GM12872 (cell line): Measurements from ENCODE around the gene RGL2.

ENCODE experiments used
- CTCF ChIP-seq: IDR thresholded peaks from 3 replicates; pipeline ENCODE4 v1.5.1; 2011; ENCODE audit warnings: low read depth, mild to moderate bottlenecking, low read length, moderate library complexity; ENCODE audit not compliant: insufficient read depth

The RGL2 gene

GRCh38 chr6:33272275-33273128 lies 26.2 kb downstream of the RGL2 start:
- TF ChIP-seq CTCF, result no peak

- no peak for TF ChIP-seq CTCF
Observed at GRCh38 chr6:33271468-33272274, 27.1 kb downstream of the RGL2 start, which contains the start of the genes RPS18 and VPS52. Gene RPS18 (plus strand): TSS chr6:33272075. CDS start chr6:33272120, 45 bp downstream. Gene VPS52 (minus strand): TSS chr6:33271876. CDS start chr6:33271675, 201 bp downstream.

- no peak for TF ChIP-seq CTCF
Observed at GRCh38 chr6:33271117-33271467, 27.6 kb downstream of the RGL2 start.

- TF ChIP-seq CTCF, result no peak
Observed at GRCh38 chr6:33264015-33264414, 34.7 kb downstream of the RGL2 start.

- no peak for TF ChIP-seq CTCF
Observed at GRCh38 chr6:33259032-33259431, 39.7 kb downstream of the RGL2 start.

GRCh38 chr6:33254591-33254990 lies 44.2 kb downstream of the RGL2 start:
- no peak for TF ChIP-seq CTCF

- TF ChIP-seq CTCF, result no peak
Observed at GRCh38 chr6:33252759-33253158, 46.0 kb downstream of the RGL2 start.
